T47D (cell line): ENCODE measurements around the gene CCDC17.

Source experiments
- DNase-seq, 2 experiments: peaks; one replicate each; pipeline versions ENCODE4 v3.0.0 to v3.0.0-alpha.2; 2011 to 2012; ENCODE audit warnings: low read depth in 1 of 2, low spot score in 1 of 2
- JUND ChIP-seq: IDR thresholded peaks from 2 replicates; pipeline ENCODE4 v1.6.1; 2012; ENCODE audit warnings: low read depth
- in situ Hi-C: cut with HindIII; loops from 2 replicates; pipeline ENCODE4 v1.10.0; 2016; ENCODE audit warnings: low sequenced_read_pairs, low pct_unique_long_range_greater_than_20kb

The CCDC17 gene

DNA sequence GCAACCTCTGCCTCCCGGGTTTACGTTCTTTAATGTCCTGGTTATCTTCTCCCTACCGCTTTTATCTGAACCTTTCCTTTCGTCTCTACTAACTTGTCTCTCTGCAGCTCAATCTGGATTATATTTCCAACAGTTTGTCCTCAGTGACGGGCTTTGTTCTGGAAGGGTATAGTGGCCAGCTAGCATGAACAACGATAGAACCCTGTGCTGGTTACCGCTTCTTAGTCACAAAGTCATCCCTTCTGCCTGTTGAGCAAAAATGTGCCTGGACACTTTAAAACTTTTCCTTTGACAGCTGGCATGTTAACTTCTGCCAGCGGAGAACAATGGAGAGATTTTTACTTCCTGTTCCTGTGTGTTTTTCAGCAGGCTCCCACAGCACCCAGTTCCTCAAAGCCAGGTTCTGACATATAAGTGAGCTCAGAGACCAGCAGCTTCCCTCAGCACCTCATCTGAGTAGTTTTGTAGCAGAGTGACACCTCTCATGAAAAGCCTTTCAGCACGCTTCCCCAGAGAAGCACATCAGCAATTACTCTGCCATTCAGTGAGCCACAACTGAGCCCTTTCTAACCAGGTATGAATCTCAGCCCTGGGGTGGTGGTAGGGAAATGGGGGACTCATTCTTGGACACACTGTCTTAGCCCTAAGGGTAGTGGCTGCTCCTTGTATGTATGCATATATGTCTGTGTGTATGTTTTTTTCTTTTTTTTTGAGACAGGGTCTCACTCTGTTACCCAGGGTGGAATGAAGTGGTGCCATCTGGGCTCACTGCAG, 23.6 kb upstream of the CCDC17 start:
- in situ Hi-C loops = no loop called here
- no peak for DNase-seq
- no peak for TF ChIP-seq JUND

DNA sequence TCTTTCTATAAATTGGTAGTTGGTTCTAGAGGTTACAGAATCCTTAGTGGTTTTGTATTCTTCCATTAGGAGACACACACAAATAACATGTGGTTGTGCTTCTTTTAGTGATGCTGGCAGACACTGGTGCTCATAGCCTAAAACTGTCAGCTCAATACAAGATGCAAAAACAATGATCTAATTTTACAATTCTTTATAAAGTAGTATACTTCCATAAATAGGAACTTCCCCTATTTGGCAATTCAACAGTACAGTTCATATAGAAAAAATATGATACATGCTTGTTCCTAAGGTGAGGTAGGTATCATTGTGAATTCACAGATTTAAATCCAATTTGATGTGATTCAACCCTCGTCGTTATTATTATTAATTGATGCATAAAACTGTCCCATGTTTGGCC, 20.8 kb upstream of the CCDC17 start:
- DNase-seq = no peak

GRCh38 chr1:45643978-45644377, 20.1 kb upstream of the CCDC17 start:
- TF ChIP-seq JUND = no peak
- in situ Hi-C loops = no loop called here
- DNase-seq = peak; percentile 55 to 68

More for the DNA sequence above, 20.8 kb upstream of the CCDC17 start:
- no peak for TF ChIP-seq JUND
- in situ Hi-C loops = no loop called here

GRCh38 chr1:45643321-45643720, 19.5 kb upstream of the CCDC17 start:
- in situ Hi-C loops = no loop called here
- no peak for TF ChIP-seq JUND
- DNase-seq = no peak

DNA sequence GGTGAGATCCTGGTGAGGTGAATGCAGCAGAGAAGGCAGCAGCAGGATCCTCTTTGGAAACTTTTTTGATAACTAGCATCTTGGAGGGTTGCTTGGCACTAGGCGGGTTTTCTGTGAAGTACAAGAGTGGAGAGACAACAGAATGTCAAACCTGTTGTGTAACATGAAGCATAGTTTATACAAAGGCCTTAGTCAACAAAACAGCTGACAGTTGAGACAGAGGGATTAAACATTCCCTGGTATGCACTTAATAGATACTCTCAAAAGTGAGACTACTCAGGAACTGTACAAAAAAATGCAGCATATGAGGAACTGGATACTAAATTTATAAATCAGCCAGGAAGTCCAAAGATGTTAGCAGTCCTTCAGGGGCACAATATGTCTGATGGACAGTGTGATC, 16.4 kb upstream of the CCDC17 start:
- DNase-seq = peak in 1 of 2 experiments; percentile 22
- in situ Hi-C loops = no loop called here
- no peak for TF ChIP-seq JUND

- in situ Hi-C loops = no loop called here
- TF ChIP-seq JUND = no peak
- DNase-seq = no peak
These were observed 11.4 kb upstream of the CCDC17 start for GRCh38 chr1:45635211-45635610.

- TF ChIP-seq JUND = no peak
These were observed 6.6 kb upstream of the CCDC17 start for GRCh38 chr1:45630429-45630828.

GRCh38 chr1:45629035-45629434, 5.2 kb upstream of the CCDC17 start:
- no peak for DNase-seq
- in situ Hi-C loops = no loop called here
- no peak for TF ChIP-seq JUND

More at GRCh38 chr1:45630429-45630828, 6.6 kb upstream of the CCDC17 start:
- DNase-seq = no peak
- in situ Hi-C loops = no loop called here

DNA sequence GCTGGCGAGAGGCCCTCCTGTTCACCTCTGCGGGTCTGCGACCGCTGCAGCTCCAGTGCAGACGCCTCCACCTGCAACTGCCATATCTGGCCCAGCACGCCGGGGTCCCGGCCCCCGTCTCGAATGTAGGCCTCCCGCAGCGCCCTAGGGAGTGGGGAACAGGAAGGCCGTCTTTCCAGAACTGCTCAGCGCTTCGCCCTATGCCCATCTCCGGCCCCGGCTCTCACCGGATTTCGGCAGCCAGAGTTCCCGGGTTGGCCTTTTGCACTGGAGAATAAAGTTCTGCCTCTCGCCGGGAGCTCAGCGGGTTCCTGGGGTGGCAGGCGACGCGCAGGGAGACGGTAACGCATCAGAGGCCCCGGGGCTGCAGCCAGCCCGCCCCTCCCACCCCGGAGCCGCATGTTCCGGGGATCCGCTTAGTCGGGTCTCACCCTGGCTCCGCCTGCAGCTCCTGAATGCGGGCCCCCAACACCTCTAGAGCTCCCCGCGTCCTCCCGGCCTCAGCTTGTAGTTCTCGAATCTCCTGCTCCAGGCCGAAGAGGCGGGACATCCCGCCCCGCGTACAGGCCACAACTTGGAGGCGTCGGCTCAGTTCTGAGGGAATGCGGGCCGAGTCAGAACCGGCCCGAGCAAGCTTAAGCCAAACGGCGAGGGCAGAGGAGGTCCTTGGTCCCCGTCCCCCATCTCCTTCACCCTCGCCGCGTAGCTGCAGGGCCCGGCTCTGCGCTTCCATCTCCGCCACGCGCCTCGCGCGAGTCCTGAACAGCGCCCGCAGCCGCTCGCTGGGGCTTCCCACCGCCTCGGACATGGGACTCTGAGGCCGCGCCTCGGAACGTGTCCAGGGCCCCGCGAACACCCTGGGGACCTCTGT, 1.1 kb downstream of the CCDC17 start:
- in situ Hi-C loops = no loop called here
- DNase-seq = no peak

GRCh38 chr1:45621895-45622523, 1.8 kb downstream of the CCDC17 start:
- no peak for DNase-seq
- TF ChIP-seq JUND = no peak
- in situ Hi-C loops = no loop called here

More for the DNA sequence above, 1.1 kb downstream of the CCDC17 start:
- TF ChIP-seq JUND = no peak

DNA sequence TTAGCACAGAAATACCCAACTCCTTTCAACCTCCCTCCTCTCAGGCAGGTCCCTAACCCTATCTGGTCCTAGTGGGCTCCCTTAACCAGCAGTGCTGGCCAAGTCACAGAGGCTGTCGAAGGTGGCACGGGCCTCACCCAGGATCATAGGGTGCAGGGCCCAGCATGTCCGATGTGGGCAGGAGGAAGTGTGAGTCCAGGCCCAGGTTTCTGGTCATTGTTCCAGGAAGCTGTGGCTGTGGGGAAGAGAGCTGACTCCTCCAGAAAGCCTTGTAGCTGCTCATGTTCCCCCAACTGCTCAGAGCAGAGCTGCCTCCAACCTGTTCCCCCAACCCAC, 2.4 kb downstream of the CCDC17 start:
- in situ Hi-C loops = no loop called here
- no peak for TF ChIP-seq JUND
- no peak for DNase-seq

DNA sequence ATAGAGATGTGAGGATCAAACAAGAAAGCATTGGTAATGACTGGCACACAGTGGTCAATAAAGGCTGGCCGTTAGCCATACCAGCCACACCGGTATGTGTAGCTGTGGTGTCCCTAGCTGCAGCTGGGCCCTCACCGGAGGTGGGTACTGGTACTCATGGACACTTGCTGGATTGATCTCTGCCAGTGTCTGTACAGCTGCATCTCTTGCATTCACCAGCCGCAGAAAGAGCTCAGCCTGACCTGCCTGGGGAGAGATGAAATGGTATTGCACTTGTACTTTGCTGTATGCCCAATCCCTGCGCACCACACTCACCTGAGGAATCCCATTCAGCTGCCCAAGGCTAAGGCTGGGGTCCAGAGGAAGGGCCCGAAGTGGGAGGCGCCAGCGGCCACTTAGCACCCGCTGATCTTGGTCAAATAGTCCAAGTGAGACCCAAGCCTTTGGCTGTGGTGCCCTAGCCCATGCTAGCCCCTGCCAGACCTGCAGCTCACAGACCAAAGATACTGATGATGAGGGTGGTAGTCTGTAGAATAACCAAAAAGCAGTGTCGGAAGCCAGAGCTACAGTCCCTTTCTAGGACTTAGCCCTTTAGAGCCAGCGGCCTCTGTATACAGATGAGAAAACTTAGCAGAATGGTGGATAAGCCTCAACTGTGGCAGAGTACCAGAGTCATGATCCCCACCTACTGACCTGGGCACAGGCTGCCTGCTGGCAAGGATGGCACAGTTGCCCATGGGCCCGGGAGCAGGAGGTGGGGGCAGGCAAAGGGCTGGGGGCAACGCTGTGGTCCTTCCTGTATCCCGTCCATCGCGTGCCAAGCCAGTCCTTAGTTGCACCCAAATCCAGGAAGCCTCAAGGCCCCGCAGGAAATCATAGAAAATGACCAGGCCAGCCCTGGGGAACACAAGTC, 3.0 kb downstream of the CCDC17 start:
- TF ChIP-seq JUND = no peak
- in situ Hi-C loops = no loop called here
- DNase-seq = no peak
